HG02973 (cell line): ENCODE results near the gene ZNF670.
"Not testable (repeated sequence)": the region's sequence is repeated elsewhere in the genome, so short reads cannot be mapped to it uniquely, and the experiment has no call there.

Experiments used
- ATAC-seq: cut with Tn5 transposase; IDR thresholded peaks from one replicate; pipeline ENCODE4 v1.9.1; 2021; ENCODE audit warnings: moderate library complexity; ENCODE audit not compliant: unreplicated experiment

Gene ZNF670

DNA sequence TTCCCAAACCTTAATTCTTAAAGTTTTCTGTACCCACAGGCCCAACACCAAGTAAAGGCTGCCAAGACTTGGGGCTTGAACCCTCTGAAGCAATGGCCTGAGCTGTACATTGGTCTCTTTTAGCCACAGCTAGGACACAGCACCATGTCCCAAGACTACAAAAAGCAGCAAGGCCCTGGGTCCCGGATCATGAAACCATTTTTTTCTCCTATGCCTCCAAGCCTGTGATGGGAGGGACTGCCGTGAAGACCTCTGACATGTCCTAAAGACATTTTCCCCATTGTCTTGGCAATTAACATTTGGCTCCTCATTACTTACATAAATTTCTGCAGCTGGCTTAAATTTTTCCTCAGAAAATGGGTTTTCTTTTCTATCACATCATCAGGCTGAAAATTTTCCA, 30.9 kb downstream of the ZNF670 start:
- no peak for ATAC-seq

DNA sequence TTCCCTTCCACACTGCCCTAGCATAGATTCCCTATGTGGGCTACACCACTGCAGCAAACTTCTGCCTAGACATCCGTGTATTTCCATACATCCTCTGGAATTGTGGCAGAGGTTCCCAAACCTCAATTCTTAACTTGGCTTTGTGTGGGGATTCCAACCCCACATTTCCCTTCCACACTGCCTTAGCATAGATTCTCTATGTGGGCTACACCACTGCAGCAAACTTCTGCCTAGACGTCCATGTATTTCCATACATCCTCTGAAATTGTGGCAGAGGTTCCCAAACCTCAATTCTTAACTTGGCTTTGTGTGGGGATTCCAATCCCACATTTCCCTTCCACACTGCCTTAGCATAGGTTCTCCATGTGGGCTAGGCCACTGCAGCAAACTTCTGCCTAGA, 31.4 kb downstream of the ZNF670 start:
- ATAC-seq = no peak

- no peak for ATAC-seq
These were observed 35.2 kb downstream of the ZNF670 start for GRCh38 chr1:247043406-247043805.

- no peak for ATAC-seq
These were observed 40.9 kb downstream of the ZNF670 start for GRCh38 chr1:247037511-247038320.

GRCh38 chr1:247032306-247032705, 46.3 kb downstream of the ZNF670 start:
- not testable (repeated sequence) for ATAC-seq
